Cerebellar nuclear complex (tissue), 1 donor: ENCODE data around the gene DOCK8.

Experiments
- DNase-seq, 2 experiments: peaks; one replicate each; lab custom pipeline; 2025; lab: John Stamatoyannopoulos, UW

Gene DOCK8

DNA sequence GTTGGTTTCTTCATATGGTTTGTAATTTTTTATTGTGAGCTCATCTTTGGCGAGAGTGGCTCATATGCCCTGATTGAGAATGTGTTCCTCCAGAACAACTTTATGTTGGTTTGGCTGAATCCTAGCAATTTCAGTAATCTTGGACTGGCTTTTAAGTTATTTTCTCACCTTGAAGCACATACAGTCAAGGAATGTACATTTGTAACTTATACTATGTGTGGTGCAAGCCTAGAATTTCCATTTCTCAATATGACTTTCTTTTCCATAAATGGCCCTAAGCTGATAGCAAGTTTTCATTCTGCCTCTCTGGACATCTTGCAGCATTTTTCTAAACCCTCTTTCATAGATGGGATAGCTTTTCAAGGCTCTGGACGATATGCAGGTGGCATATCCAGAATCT is 247.5 kb downstream of the DOCK8 start:
- no peak for DNase-seq

DNA sequence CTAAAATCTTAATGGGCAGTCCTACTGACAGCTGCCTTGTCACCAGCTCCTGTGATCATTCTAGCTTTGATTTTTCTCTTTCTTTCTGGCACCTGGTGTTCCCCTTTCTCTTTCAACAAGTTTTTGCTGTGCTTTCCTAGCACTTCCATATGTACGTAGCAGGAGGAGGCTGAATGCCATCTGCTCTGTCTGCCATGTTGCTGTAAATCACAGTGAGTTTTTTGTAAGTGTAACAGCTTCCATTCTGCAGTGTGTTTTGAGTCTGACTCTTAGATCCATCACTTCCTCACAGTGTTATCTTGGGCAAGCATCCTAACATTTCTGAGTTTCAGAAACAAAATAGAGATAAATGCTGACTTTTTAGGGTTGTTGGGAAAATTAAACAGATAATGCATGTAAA is 247.9 kb downstream of the DOCK8 start:
- no peak for DNase-seq

DNA sequence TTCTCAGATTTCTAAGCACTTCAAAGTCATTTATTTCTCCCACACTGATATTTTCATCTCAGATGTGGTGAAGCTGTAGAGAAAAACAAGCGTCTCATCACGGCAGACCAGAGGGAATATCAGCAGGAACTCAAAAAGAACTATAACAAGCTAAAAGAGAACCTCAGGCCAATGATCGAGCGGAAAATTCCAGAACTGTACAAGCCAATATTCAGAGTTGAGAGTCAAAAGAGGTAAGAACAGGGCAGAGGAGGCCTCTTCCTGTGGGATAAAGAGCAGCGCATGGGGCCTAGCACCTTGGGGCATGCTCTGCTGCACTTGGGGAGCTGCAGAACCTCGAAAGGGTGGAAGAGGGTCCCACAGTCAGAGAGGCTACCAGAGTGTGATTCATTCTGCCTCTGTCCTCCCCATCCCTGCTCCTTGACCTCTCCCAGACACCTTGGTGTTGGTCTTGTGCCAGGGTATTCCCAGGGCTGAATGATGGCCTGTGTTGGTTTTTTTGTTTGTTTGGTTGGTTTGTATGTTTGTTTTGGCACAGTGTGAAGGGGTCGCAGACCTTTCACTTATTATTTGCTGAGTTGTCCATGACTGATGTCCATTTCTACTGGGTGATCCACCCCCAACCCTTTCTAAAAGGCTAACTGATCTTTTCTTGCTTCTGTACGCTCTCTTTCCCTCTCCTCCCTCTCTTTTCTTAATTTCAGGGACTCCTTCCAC is 248.9 kb downstream of the DOCK8 start:
- DNase-seq = no peak

DNA sequence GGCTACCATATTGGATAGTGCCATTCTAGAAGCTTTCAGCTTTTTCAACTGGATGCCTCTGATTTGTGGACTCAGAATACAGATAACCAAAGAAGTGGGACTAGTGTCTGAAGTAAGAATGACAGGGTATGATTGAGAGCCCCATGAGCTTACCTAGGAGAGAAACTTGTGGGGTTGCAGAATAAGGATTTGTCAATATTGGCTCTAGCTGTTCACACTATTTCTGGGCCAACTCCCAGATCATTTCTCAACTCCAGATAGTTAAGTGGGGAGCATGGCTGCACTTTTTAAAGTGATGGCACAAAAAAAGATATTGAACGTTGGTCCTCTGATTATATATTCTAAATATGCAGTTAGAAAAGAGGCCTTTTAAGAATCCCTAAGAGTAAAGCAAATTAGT is 252.1 kb downstream of the DOCK8 start:
- no peak for DNase-seq

DNA sequence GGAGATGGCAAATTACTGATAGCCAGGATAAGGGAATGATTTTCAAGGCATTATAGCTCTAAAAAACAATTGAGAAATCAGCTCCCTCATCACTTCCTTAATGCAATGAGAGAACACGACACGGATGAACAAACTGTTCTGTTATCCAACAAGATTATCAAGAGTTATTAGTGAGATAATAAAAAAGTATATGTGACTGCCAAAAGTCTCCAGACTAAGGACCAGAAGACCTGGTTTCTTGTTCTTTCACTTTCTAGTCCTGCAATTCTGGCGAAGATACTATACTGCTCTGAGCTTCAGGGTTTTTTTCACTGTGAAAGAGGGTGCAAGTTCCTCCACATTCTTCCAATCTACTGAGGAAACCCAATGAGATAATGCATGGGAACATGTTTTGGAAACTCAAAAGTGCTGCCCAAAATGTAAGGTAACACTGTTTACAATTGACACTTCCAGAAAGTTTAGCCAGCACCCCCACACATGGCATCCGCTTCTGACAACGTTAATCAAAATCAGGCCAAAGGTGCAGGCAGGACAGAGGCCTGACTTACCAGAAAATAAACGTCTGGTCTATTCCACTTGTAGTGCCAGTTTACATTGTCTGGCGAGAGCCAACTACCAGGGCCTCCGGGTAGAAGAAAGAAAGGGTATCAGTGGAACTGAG is 254.2 kb downstream of the DOCK8 start:
- no peak for DNase-seq

DNA sequence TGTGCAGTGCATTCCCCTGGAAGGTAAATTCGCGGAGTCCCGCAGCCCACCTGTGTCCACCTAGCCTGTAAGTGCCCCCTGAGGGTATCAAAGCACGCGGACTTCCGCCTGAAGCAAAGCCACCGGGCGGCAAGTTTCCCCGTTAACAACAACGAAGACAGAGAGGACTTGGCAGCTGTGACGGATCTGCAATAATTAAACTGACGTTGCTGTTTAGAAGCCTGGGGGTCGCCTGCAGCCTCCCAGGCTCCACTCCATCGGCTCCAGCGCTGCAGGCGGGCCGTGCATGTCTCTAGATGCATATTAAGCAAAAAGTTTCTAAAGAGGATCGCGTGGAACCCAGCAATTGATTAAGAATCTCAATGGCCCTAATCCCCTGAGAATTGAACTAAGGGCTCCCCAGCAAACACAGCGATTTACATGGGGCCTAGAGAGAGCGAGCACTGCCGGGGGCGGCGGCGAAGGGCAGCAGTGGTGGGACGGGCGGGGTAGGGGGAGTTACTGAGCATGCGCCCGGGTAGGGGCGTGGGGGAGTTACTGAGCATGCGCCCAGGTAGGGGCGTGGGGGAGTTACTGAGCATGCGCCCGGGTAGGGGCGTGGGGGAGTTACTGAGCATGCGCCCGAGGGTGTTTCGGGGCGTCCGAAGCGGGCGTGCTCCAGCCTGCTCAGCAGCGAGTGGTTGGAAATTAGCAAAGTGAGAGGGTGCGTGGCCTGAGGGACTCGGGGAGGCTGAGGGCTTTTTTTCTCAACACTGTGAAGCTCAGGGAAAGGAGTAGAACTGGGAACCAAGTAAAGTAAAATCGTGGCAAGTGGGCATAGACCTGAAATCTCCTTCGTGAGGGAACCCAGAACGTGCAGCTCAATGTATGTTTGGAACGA is 255.2 kb downstream of the DOCK8 start:
- DNase-seq = peak; percentile 7 to 27

DNA sequence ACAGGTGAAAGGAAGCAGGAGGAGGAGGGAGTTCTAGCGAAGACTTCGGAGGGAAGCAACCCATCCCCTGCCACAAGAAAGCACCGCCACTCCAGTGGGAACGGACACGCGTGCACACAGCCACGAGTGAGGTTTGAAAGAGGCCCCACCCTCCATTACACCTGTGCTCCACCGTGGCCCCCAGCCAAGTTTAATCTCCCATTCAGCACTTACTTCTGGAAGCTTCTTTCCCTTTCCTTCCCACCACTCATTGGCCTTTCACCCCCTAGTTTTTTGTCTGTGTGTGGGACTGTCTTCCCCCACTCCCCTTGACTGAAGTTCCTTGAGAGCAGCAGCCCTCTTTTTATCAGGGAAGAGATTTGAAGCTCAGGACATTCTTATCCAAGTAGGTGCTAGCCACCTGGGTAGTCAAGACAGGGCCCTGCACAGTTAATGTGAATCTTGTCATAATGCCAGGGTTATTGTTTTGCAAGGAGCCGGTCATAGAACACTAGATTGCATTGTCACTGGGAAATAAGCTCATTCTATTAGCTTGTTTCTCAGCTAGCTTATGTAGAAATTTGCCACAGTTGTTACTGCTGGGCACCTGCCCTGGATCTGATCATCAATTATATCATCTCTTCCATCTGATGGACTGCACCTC is 256.0 kb downstream of the DOCK8 start:
- DNase-seq = no peak

DNA sequence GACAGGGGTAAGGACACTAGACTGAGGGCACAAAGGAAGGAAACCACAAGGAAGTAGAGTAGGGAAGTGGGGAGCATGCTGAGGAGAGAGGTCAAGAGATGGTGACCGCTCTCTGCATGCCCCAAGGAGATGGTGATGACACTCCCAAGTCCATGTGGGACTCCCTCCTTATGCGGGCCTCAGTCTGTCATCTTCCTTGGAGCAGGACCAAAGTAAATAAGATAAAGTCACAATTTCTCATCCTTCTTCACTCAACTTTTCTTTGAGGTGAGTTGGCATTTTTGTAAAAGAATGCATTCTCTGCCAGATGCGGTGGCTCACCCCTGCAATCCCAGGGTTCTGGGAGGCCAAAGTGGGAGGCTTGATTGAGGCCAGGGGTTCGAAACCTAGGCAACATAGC is 256.7 kb downstream of the DOCK8 start:
- DNase-seq = no peak

DNA sequence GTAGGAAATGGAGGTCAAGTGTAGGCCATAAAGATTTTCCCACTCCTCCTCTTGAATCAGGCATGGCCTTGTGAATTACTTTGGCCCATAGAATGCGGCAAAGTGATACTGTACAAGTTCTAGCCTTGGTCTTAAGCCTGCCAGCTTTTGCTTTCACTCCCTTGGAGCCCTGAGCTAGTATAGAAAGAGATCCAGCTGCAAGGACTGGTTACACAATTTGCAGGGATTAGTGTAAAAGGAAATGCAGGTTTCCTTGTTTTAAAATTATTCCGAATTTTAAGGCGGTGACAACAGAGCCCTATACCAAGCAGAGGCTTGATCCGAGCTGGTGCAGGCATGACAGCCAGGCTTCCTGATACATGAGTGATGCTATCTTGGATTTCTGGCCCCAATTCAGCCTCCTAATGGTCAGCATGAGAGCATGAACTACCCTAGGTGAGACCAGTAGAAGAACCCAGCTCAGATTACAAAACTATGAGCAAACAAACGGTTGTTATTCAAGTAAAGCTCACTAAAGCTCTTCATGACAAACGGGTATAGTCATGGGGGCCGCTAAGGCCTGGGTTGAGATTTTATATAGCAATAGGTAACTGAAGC is 257.9 kb downstream of the DOCK8 start:
- no peak for DNase-seq

DNA sequence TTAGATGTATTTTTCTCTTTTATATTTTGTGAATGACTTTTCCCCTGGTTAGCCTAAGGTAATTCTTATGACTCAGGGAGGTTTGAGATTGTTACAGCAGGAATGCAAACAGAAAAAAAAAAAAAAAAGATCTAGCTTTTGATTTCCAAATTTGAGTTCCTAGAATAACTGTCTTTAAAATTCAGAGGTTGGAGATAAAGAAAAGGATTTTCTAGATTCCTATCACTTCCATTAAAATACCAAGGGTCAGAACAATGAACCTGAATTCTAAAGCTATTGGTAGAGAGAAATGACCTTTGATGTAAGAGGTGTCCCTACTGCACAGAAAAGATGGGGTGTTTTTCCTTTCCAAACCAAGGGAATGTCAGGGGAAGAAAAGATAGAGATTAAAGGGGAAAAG is 262.5 kb downstream of the DOCK8 start:
- DNase-seq = no peak

DNA sequence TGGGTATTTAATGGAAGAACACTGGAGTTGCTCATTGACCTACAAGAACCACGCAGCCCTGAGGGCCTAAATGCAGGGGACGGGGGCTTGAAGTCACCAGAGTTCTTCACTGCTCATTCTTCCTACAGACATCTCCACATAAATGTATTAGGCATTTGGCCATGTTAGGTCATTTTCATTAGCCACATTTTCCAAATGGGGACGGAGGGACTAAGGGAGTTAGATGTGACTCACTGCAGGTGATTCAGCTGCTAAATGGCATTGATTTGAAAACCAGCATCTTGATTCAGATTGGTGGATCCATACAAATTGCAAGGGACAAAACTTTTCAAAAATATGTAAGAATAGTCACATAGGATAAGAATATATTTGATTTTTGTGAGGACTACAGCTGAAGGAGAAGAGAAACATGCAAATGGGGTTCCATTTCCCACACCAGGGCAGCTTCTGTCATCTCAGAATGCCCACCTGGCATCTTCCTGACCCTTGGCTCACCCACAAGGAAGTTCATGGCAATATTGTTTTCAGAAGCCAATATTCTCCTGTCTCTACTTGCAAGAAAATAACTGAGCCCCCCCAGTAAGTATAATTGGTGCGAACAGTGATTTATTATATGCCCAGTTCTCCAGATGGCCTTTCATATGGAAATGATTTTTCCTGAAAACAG is 264.8 kb downstream of the DOCK8 start:
- DNase-seq = no peak

DNA sequence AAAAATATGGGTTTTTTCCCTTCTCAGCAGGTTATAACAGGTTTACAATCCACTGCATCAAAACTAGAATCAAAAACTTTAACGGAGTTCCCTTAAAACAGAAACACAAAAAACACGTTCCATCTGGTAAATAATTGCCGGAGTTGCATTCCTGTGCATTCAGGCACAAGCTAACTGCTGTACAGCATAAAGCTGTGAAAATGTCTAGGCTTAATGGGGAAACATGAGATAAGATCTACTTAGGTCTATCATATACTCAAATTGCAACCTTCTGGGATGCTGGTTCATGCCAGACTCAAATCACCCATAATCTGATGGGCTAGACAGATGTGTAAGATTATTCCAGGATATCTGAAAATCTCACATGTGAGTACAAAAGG is 265.3 kb downstream of the DOCK8 start:
- no peak for DNase-seq

DNA sequence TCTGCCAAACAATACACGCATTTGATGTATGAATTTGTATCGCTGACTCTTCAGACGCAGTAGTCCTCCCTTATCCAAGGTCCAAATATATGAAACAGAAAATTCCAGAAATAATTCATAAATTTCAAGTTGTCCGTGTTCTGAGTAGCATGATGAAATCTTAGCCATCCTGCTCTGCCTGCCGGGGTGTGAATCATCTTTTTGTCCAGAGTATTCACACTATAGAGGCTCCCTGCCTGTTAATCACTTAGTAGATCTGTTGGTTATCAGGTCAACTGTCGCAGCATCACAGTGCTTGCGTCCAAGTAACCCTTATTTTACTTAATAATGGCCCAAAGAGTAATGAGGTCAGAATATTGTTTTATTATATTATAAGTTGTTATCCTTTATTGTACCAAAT is 268.1 kb downstream of the DOCK8 start:
- no peak for DNase-seq

DNA sequence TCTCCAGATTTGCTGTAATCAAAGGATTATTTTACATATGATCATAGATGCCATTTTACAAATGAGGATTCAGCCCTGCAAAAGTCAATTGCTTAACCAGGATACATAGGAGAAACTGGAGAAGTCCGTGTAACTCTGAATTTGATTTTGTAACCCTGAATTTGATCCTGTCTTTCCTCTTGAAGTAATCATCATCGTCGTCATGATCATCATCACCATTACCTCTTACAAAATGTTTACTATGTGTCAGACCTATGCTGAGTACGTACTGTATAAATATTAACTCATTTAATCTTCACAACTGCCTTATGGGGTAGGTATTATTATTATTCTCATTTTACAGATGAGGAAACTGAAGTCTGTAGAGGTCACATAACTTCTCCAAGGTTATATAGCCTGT is 271.5 kb downstream of the DOCK8 start:
- DNase-seq = no peak

DNA sequence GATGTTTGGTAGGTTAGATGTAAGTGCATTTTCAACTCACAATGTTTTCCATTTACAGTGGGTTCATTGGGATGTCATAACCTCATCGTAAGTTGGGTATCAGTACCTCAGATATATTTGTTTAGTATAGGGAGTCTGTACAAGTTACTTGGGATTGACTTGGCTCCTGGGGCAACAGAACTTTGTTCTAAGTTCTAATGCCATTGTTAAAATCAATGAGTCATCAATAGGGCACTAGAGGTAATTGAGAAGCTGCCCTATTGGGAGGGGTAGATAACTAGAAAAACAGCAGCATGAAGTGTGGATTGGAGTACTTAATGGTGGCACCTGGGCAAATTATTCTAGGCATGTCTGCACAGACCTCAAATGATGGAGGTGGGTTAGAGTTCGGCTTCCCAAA is 272.8 kb downstream of the DOCK8 start:
- no peak for DNase-seq

DNA sequence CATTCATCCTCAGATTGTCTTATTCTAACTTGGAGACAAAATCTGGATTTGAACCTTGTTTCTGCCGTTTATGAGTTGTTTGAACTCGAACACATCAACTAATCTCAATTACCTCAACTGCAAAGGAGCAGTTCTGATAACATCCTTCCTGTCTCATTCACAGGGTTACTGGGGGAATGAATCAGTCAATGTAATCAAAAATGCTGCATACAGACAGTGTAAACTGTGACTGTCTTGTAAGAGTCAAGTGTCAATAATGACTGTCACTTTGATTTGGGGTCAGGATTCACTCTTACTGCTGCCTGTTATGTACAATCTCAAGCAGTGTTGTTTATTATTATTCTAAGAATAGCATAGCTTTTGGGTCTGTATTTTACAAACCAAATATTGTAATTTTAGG is 273.8 kb downstream of the DOCK8 start:
- no peak for DNase-seq

DNA sequence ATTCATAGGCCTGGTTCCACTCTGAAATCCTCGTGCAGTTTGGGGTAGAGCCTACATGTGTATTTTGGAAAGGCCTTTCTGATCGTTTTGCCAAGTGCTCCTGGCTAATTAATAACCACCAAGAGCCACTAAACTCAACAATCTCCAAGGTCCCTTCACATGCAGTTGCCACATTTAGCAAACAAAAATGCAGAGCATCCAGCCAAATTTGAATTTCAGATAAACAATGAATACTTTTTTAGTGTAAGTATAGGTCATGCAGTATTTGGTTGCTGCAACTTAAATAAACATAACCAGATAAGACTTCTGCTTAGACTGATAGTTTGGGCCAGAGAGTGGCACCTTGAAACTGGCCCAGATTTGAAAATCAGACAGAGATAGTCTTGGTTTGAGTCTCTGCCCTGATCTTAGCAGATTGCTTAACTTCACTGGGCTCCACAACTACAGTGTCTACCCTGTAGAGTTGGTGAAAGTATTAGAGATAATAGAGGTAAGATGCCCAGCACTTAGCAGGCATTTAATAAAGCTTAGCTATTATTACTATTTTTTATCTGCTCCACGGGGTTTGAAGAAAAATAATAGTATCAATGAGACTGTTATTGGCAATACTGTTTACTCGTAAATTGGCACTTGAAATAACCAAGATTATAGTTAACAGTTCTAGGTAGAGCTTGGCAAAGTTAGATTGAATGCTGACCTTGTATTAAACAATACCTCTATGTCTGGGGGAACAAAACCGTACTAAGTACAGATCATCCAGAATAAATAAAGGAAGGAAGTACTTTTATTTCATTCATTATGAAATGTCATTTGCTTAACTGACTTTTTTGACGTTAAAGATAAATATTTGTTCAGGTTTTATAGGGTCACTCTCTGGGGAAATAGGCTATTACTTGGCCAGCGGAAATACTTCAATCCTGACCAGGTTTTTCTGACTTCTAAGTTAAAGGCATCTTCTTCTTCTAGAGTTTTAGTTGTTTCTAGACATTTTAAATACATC is 274.8 kb downstream of the DOCK8 start:
- no peak for DNase-seq

DNA sequence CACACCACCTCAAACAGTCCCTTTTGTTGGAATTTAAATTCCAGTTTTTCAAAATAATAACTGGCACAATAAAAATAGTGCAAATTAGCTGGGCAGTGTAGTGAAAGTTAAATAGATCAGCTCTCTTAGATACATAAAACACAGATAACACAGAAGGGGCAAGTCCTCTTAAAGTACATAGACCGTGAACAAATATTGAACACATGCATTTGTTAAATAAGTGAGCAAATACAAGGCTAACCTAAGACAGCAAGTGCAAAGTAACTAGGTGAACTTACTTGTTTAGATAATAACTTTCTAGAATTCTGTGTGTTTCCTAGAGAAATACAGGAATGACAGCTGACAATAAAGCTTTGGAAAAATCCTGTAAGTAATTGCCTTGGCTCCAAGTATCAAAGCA is 280.1 kb downstream of the DOCK8 start:
- DNase-seq = no peak

DNA sequence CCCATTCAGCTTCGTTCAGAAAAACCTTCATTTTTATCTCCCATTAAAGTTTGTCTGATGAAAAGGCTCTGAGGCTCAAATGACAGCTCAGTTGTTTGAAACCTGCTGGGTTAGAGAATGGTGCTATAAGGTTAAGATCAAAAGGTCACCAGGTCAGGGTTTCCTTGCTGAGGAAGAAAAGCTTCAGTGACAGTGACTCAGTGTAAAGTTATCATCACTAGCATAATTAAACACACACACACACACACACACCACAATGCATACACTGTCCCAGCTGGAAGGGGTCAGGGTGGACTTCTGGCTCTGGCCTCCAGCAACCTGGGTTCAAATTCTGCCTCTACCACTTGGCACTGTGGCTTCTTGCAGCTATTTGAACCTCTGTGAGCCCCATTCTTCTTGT is 281.1 kb downstream of the DOCK8 start:
- DNase-seq = no peak

DNA sequence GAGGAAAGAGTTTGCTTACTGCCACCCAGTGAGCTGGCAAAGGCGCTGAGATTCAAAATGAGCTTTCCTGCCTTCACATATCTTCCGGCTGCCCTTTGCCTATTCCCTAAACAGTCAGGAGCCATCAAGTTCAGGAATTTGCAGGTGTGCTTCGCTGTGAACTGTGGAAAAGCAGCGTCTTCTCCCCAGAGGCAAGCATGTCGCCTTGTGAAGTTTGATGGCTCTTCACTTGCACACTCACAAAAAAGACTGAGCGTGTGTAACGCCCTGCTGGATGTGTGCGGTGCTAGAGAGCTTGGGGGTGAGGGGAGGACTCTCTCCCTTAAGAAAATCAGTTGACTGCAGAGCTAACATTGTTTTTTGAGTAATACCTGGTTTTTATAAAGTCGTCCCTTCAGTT is 288.7 kb downstream of the DOCK8 start:
- no peak for DNase-seq
